OCI-LY1 (cell line): ENCODE data around the gene DIABLO.

Source experiments
- EZH2 ChIP-seq: fragments of 200-600 bp; sonication (generic), shearing (Covaris generic); IDR thresholded peaks from 2 replicates; pipeline ENCODE4 v1.8.0; 2017; ENCODE audit warnings: borderline replicate concordance, mixed run types, mild to moderate bottlenecking, antibody characterized with exemption, low read length, moderate library complexity, mixed read lengths
- TF ChIP-seq, protein P1 (sequence below): fragments of 200-600 bp; sonication (generic), shearing (Covaris generic); IDR thresholded peaks from 2 replicates; pipeline ENCODE4 v1.5.1; 2017; ENCODE audit warnings: mild to moderate bottlenecking, antibody characterized with exemption, low read length, moderate library complexity, mixed read lengths

DNA sequence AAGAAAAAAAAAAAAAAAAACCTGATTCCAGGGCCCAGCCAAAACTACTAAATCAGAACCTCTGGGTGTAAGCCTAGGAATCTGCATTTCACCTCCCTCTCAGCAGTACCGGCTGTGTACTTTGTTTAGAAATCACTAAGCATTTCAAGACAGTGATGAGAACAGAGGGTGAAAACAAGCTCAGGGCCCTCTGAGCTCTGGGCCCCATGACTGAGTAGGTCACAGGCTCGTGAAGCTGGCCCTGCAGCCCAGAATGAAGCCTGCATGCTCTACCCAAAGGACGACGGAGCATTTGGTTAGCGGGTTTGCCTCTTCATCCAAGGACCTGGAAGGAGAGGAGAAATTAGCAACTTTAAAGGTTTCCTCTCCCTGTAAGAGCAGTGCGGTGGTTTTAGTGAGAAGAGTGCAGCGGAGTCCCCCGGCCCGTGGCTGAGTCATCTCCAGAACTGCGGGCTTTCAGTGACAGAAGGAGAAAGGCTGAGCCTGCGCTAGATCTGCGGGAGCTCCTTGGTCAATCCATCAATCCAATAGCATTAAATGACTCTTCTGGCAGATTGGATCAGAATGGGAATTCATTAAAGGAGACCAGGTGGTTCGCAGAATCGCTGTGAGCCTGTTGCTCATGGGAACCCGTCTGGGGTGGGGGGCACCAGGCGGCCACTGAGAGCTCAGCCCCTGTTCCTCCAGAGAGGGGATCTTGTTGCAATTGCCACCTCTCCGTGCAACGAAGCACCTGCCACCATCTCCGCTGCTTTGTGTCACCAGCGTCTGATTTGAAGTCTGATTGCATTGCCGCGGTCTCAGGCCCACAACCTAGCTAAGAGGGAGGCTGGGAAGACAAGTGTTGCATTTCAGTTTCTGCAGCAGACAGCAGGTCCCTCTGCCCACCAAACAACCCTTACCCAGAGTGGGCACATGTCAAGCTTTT, 59.2 kb downstream of the DIABLO start:
- TF ChIP-seq, protein P1, sequence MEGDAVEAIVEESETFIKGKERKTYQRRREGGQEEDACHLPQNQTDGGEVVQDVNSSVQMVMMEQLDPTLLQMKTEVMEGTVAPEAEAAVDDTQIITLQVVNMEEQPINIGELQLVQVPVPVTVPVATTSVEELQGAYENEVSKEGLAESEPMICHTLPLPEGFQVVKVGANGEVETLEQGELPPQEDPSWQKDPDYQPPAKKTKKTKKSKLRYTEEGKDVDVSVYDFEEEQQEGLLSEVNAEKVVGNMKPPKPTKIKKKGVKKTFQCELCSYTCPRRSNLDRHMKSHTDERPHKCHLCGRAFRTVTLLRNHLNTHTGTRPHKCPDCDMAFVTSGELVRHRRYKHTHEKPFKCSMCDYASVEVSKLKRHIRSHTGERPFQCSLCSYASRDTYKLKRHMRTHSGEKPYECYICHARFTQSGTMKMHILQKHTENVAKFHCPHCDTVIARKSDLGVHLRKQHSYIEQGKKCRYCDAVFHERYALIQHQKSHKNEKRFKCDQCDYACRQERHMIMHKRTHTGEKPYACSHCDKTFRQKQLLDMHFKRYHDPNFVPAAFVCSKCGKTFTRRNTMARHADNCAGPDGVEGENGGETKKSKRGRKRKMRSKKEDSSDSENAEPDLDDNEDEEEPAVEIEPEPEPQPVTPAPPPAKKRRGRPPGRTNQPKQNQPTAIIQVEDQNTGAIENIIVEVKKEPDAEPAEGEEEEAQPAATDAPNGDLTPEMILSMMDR, result no peak
- no peak for TF ChIP-seq EZH2
